ENCODE results near the gene IL4R.

Gene IL4R

GRCh38 chr16:27289669-27290068 is 24.1 kb upstream of the IL4R start:
- no peak for DNase-seq

- no peak for DNase-seq
Observed at GRCh38 chr16:27290562-27290961, 23.2 kb upstream of the IL4R start.

- no peak for DNase-seq
Observed at GRCh38 chr16:27291106-27291505, 22.7 kb upstream of the IL4R start.

- no peak for DNase-seq
Observed at GRCh38 chr16:27291722-27292240, 22.0 kb upstream of the IL4R start.

- DNase-seq, result no peak
Observed at GRCh38 chr16:27293343-27293742, 20.4 kb upstream of the IL4R start.

GRCh38 chr16:27298132-27298531 is 15.6 kb upstream of the IL4R start:
- DNase-seq, result no peak

GRCh38 chr16:27301236-27301861 is 12.4 kb upstream of the IL4R start:
- no peak for DNase-seq

- no peak for DNase-seq
Observed at GRCh38 chr16:27302126-27302525, 11.6 kb upstream of the IL4R start.

GRCh38 chr16:27303256-27304100 is 10.3 kb upstream of the IL4R start:
- no peak for DNase-seq

GRCh38 chr16:27304102-27304501 is 9.7 kb upstream of the IL4R start:
- DNase-seq, result no peak

- no peak for DNase-seq
Observed at GRCh38 chr16:27304881-27305745, 8.7 kb upstream of the IL4R start.

- DNase-seq, result no peak
Observed at GRCh38 chr16:27305839-27306442, 7.8 kb upstream of the IL4R start.

GRCh38 chr16:27308792-27309191 is 5.0 kb upstream of the IL4R start:
- DNase-seq, result no peak

GRCh38 chr16:27310576-27311447 is 3.0 kb upstream of the IL4R start:
- no peak for DNase-seq

GRCh38 chr16:27311448-27311830 is 2.3 kb upstream of the IL4R start:
- DNase-seq, result no peak

GRCh38 chr16:27311897-27312303 is 1.9 kb upstream of the IL4R start:
- DNase-seq, result no peak

GRCh38 chr16:27312580-27313421 is 973 bp upstream of the IL4R start:
- no peak for DNase-seq

- no peak for DNase-seq
Observed at GRCh38 chr16:27314161-27314723, 468 bp downstream of the IL4R start.

GRCh38 chr16:27314986-27315332 is 1.2 kb downstream of the IL4R start:
- DNase-seq, result no peak

GRCh38 chr16:27315333-27316037 is 1.7 kb downstream of the IL4R start:
- DNase-seq, result no peak
